Heart left ventricle (tissue), 16 donors: ENCODE measurements around the gene CFAP65. TPM values are rescaled to one million over a fixed set of nuclear protein-coding genes. Genes with fewer than 3 reads are reported as not detected.

Source experiments
- ATAC-seq, 4 donors: fragments of 200-7000 bp; cut with Tn5 transposase; one replicate each; pipeline ENCODE4 v1.9.1; 2020 to 2022; ENCODE audit warnings: moderate library complexity in 4 of 4, mild to moderate bottlenecking in 3 of 4, moderate number of reproducible peaks in 1 of 4
- DNase-seq, 5 donors: peaks; one replicate each; pipeline ENCODE4 v3.0.0-alpha.2; 2020
- H3K27ac ChIP-seq, 12 donors: fragments of 200-600 bp; sonication (generic) in 4 of 12; one replicate each; pipeline versions ENCODE4 v1.5.0 to v1.8.0; 2016 to 2022; ENCODE audit warnings: mild to moderate bottlenecking in 2 of 12
- H3K27me3 ChIP-seq, 9 donors: fragments of 200-600 bp; sonication (generic) in 2 of 9; one replicate each; pipeline versions ENCODE4 v1.5.1 to v1.8.0; 2016 to 2022; ENCODE audit warnings: mild to moderate bottlenecking in 3 of 9
- H3K36me3 ChIP-seq, 9 donors: fragments of 200-600 bp; sonication (generic) in 2 of 9; one replicate each; pipeline versions ENCODE4 v1.5.0 to v1.8.0; 2018 to 2022; ENCODE audit warnings: mild to moderate bottlenecking in 2 of 9
- H3K4me1 ChIP-seq, 12 donors: fragments of 200-600 bp; sonication (generic) in 4 of 12; one replicate each; pipeline versions ENCODE4 v1.5.0 to v1.8.0; 2016 to 2022; ENCODE audit warnings: mild to moderate bottlenecking in 3 of 12
- H3K4me3 ChIP-seq, 12 donors: fragments of 200-600 bp; sonication (generic) in 4 of 12; one replicate each; pipeline versions ENCODE4 v1.5.0 to v1.8.0; 2017 to 2022; ENCODE audit warnings: mild to moderate bottlenecking in 9 of 12, moderate library complexity in 4 of 12
- H3K9me3 ChIP-seq, 12 donors: fragments of 200-600 bp; sonication (generic) in 4 of 12; one replicate each; pipeline versions ENCODE4 v1.5.0 to v1.8.0; 2016 to 2022; ENCODE audit warnings: mild to moderate bottlenecking in 1 of 12
- CTCF ChIP-seq, 12 donors: fragments of 200-600 bp; sonication (generic) in 4 of 12; IDR thresholded peaks; one replicate each; pipeline versions ENCODE4 v1.5.0 to v1.8.0; 2018 to 2022; ENCODE audit warnings: antibody characterized with exemption in 12 of 12, mild to moderate bottlenecking in 5 of 12
- POLR2A ChIP-seq, 2 donors: fragments of 450-650 bp; IDR thresholded peaks; one replicate each; pipeline ENCODE4 v1.6.1; 2017; ENCODE audit warnings: antibody characterized with exemption in 2 of 2, mild to moderate bottlenecking in 2 of 2, moderate library complexity in 2 of 2
- WGBS, 4 donors: extraction: QIAGEN DNeasy Blood & Tissue Kit in 2 of 4; methylation state at CpG; one replicate each; pipeline versions ENCODE4 v1.1.5 to v1.1.7; 2013 to 2018; 5-methylcytosine and 5-hydroxymethylcytosine counted together
- intact Hi-C, 10 donors: fragments of 100-400 bp; cut with DNase I; formaldehyde crosslinking; loops; one replicate each; pipeline versions ENCODE4 v1.11.1 to v1.14.2; 2022
- polyA plus RNA-seq, 2 donors: library from polyadenylated mRNA; stranded (reverse); fragments of 200-250 nt; gene quantifications; one replicate each; pipeline ENCODE4 v1.2.3, GENCODE V29; 2013
- total RNA-seq, 9 donors: library from RNA; depleted of rRNA in 2 of 9; stranded (reverse); fragments of >200 nt in 2 of 9; fragmentation: NEBNext Ultra II Directional in 3 of 9; extraction: Animal tissue kit (Norgen Biotek cat#: 25700) in 3 of 9; gene quantifications; one replicate each; pipeline versions ENCODE4 v1.1.0 to v1.2.4, GENCODE V29; 2016 to 2023
- donor health status: ischemic (EF 13 %, LVEDD 7.1; RV severe dilation, severe dysfunction).
- donor health status: healthy with polysubstance abuse.
- donor health status: DM: no; HTN: yes; CAD: no.
- donor health status: DM: no; HTN: no; CAD: no.
- donor health status: ischemic (EF 25% LVEDD 6.9; RV normal size, moderate dysfunction).
- donor health status: ischemic (EF 25% LVEDD 5.7; RV mildly dilated, moderate dysfunction).
- donor health status: healthy.
- donor health status: DM: yes; HTN: yes; CAD: no.
- donor health status: ischemic (EF 35%, LVEDD 5.7; RV mildly dilated, moderate dysfunction).
- donor health status: nonischemic (EF 11% LVEDD 7.7; RV severe dilation, severe dysfunction).
- donor health status: DM: yes; HTN: yes; CAD: no.
- donor health status: PGD.
- donor health status: ischemic (EF 29% LVEDD 5.4; RV normal size, mild dysfunction).
- donor health status: nonischemic (EF 23%, LVEDD 6.1; RV moderate dilation, normal function).

CFAP65 gene
- total and polyA plus RNA-seq, 11 donors: 0.04 TPM; not detected in 10

- no peak for ATAC-seq
- Histone ChIP-seq H3K4me1 (no peaks in the 10 kb centered on the region), H3K27ac (no peak overlapping the region), H3K4me3 (no peak overlapping the region), H3K36me3 (no peaks in the 10 kb centered on the region), H3K9me3 (no peaks in the 10 kb centered on the region), H3K27me3 (peaks cover under 1 to 56% (median 15%) of the 10 kb centered on the region in 9 donors)
- WGBS, 4 donors: 77 to 83% (median 82%) methylated on average over 5 of the region's 5 CpGs
- no peak for DNase-seq
- intact Hi-C loops: no loop called here
- TF ChIP-seq CTCF (IDR thresholded peaks at IDR 0.05) (no peak), POLR2A (IDR thresholded peaks at IDR 0.05) (no peak)
These were observed 30.4 kb downstream of the CFAP65 start for GRCh38 chr2:219010873-219011272.

- no peak overlapping the region for H3K4me3 ChIP-seq
- no peaks in the 10 kb centered on the region for H3K4me1 ChIP-seq
- peaks cover 7 to 62% (median 16%) of the 10 kb centered on the region in 9 donors for H3K27me3 ChIP-seq
- ATAC-seq: peak in 1 of 4 donors; percentile 38
- H3K9me3 ChIP-seq: no peaks in the 10 kb centered on the region
- peak in 5 of 12 donors; percentile 7 to 16 (median 13) for TF ChIP-seq CTCF (IDR thresholded peaks at IDR 0.05)
- TF ChIP-seq POLR2A (IDR thresholded peaks at IDR 0.05): no peak
- H3K36me3 ChIP-seq: no peaks in the 10 kb centered on the region
- intact Hi-C loops: no loop called here
- H3K27ac ChIP-seq: no peak overlapping the region
- WGBS, 4 donors: 37 to 49% (median 42%) methylated on average over 4 to 6 of the region's 6 CpGs
- DNase-seq: peak in 1 of 5 donors; percentile 19
These were observed 31.1 kb downstream of the CFAP65 start for GRCh38 chr2:219010162-219010756.

GRCh38 chr2:219009294-219009693, 32.0 kb downstream of the CFAP65 start:
- Histone ChIP-seq H3K36me3 (no peaks in the 10 kb centered on the region), H3K27me3 (peaks cover 10 to 70% (median 26%) of the 10 kb centered on the region in 9 donors), H3K4me3 (no peak overlapping the region), H3K9me3 (no peaks in the 10 kb centered on the region), H3K4me1 (no peaks in the 10 kb centered on the region), H3K27ac (no peak overlapping the region)
- DNase-seq (no peak), ATAC-seq (no peak)
- TF ChIP-seq POLR2A (IDR thresholded peaks at IDR 0.05): no peak
- TF ChIP-seq CTCF (IDR thresholded peaks at IDR 0.05): no peak
- 60 to 67% (median 62%) methylated on average over 2 of the region's 2 CpGs for WGBS, 4 donors
- intact Hi-C loops: no loop called here

- 81 to 88% (median 85%) methylated on average over 3 of the region's 3 CpGs for WGBS, 4 donors
- Histone ChIP-seq H3K4me3 (no peak overlapping the region), H3K36me3 (no peaks in the 10 kb centered on the region), H3K9me3 (no peaks in the 10 kb centered on the region), H3K27me3 (peaks cover 48 to 97% (median 75%) of the 10 kb centered on the region in 9 donors), H3K4me1 (peaks cover 0 to 25% (median 18%) of the 10 kb centered on the region in 12 donors), H3K27ac (no peak overlapping the region)
- no peak for DNase-seq
- no peak for ATAC-seq
- intact Hi-C loops: no loop called here
- TF ChIP-seq CTCF (IDR thresholded peaks at IDR 0.05) (no peak), POLR2A (IDR thresholded peaks at IDR 0.05) (no peak)
These were observed 37.3 kb downstream of the CFAP65 start for GRCh38 chr2:219003979-219004378.
